AG04450 (cell line): Measurements from ENCODE around the gene GMCL1. TPM values are rescaled to one million over a fixed set of nuclear protein-coding genes. Genes with fewer than 3 reads are reported as not detected.
A peak's percentile ranks its signal among the peaks of the same experiment; 100 is the strongest.

Experiments used
- CTCF ChIA-PET: fragments of 300-600, 350-600 bp; formaldehyde crosslinking; extraction: SDS; loops from one replicate; lab custom pipeline; 2022; ENCODE audit warnings: antibody characterized with exemption, inconsistent platforms; lab: Charles Lee
- POLR2A ChIA-PET: fragments of 350-600 bp; formaldehyde crosslinking; extraction: SDS; loops from one replicate; lab custom pipeline; 2021; ENCODE audit warnings: antibody characterized with exemption, inconsistent platforms; lab: Yijun Ruan, JAX
- DNase-seq: peaks from one replicate; pipeline ENCODE4 v3.0.0-alpha.2; 2011; ENCODE audit warnings: low read depth, low spot score
- H3K27ac ChIP-seq: one replicate; pipeline ENCODE4 v1.5.1; 2012; ENCODE audit warnings: low read depth, low read length, control low read depth
- H3K27me3 ChIP-seq: one replicate; pipeline ENCODE4 v1.6.0; 2012; ENCODE audit warnings: low read length; ENCODE audit not compliant: control insufficient read depth, insufficient read depth
- H3K4me3 ChIP-seq: 2 replicates; pipeline ENCODE4 v1.5.1; 2011; ENCODE audit warnings: mild to moderate bottlenecking, low read depth, low read length, control low read depth
- H3K9me3 ChIP-seq: 2 replicates; pipeline ENCODE4 v1.5.1; 2012; ENCODE audit warnings: low read length; ENCODE audit not compliant: control insufficient read depth, insufficient read depth
- polyA plus RNA-seq: library from polyadenylated mRNA; depleted of rRNA; stranded (reverse); fragments of >200 nt; gene quantifications from 2 replicates; pipeline ENCODE4 v1.2.3, GENCODE V29; 2011
- TF ChIP-seq, protein P1 (sequence below): IDR thresholded peaks from 2 replicates; pipeline ENCODE4 v1.5.1; 2011; ENCODE audit warnings: low read depth, low read length, control low read depth, inconsistent platforms

GMCL1 gene
- polyA plus RNA-seq, 1 experiment: 7.2 TPM

DNA sequence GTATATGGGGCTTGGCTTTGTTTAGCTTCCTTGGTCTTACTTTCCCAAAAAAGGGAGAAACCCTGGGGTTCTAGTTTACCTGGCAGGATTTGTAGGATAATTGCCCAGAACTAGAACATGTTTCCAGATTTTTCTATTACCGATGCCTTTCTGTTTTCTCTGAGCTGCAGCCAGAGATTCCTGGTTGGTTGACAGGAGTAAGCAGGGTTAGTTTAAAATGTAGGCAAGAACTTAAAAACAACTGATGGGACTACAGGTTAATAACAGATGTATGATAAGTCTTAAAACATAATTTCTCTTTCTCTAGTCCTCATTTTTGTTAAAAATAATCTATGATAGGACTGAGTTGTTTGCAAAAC lies 38.9 kb upstream of the GMCL1 start:
- CTCF ChIA-PET: interaction anchor here (1.1 to 3.8 kb wide), 3 partner anchors 26 to 66 kb away, joined by 3 to 28 read pairs (median 13); no protein-coding TSS in a partner anchor
- POLR2A ChIA-PET: interaction anchor here (2.2 kb wide), 1 partner anchor 23 kb away, joined by 12 read pairs; no protein-coding TSS in a partner anchor

DNA sequence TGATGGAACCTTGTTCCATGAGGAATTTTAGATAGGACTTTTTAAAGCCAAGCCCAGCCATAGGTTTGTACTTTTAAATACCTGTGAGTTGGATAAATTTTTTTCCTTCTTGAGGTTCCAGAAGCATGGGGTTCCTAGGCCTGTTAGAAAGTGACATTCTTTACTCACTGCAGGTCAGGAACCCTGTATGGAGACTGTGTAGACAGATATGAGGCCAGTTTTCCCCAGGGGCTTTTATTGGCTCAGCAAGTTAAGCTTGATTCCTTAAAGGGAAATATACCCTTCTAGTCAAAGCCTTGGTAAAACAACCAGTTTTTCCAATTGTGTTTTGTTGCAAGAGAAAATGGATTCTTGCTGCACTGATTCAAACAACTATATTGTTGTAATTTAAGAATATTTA lies 38.4 kb upstream of the GMCL1 start:
- DNase-seq: no peak
- no peak overlapping the region for H3K4me3 ChIP-seq
- POLR2A ChIA-PET: interaction anchor here (2.2 kb wide), 1 partner anchor 24 kb away, joined by 12 read pairs; no protein-coding TSS in a partner anchor
- H3K27me3 ChIP-seq: no peaks in the 10 kb centered on the region
- no peak overlapping the region for H3K27ac ChIP-seq
- TF ChIP-seq, protein P1, sequence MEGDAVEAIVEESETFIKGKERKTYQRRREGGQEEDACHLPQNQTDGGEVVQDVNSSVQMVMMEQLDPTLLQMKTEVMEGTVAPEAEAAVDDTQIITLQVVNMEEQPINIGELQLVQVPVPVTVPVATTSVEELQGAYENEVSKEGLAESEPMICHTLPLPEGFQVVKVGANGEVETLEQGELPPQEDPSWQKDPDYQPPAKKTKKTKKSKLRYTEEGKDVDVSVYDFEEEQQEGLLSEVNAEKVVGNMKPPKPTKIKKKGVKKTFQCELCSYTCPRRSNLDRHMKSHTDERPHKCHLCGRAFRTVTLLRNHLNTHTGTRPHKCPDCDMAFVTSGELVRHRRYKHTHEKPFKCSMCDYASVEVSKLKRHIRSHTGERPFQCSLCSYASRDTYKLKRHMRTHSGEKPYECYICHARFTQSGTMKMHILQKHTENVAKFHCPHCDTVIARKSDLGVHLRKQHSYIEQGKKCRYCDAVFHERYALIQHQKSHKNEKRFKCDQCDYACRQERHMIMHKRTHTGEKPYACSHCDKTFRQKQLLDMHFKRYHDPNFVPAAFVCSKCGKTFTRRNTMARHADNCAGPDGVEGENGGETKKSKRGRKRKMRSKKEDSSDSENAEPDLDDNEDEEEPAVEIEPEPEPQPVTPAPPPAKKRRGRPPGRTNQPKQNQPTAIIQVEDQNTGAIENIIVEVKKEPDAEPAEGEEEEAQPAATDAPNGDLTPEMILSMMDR: no peak
- no peaks in the 10 kb centered on the region for H3K9me3 ChIP-seq
- CTCF ChIA-PET: interaction anchor here (2.9 to 3.8 kb wide), 2 partner anchors 26 to 67 kb away, joined by 13 to 28 read pairs; no protein-coding TSS in a partner anchor

More for the DNA sequence above, 38.9 kb upstream of the GMCL1 start:
- DNase-seq: no peak
- no peaks in the 10 kb centered on the region for H3K9me3 ChIP-seq
- H3K27ac ChIP-seq: peak overlapping the region; percentile 61
- H3K27me3 ChIP-seq: no peaks in the 10 kb centered on the region
- no peak overlapping the region for H3K4me3 ChIP-seq
- TF ChIP-seq, protein P1: no peak

DNA sequence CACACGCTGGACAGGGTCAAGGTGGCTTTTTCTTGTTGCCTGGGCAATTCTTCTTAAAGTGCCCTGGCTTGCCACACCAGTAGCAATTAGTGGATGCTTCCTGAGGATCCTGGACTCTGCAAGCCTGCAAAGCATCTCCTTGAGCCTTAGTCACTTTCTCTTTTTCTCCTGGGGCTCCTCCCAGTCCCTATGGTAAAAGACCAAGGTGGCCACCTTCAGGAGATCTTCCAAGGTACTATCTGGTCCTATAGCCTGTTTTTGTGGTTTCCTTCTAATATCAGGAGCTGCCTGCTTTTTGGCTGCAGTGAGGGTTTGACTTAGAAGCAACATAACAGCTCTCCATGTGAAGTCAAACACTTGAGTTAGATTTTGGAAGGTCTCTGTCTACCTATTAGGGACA lies 33.3 kb upstream of the GMCL1 start:
- POLR2A ChIA-PET: no interaction called here

DNA sequence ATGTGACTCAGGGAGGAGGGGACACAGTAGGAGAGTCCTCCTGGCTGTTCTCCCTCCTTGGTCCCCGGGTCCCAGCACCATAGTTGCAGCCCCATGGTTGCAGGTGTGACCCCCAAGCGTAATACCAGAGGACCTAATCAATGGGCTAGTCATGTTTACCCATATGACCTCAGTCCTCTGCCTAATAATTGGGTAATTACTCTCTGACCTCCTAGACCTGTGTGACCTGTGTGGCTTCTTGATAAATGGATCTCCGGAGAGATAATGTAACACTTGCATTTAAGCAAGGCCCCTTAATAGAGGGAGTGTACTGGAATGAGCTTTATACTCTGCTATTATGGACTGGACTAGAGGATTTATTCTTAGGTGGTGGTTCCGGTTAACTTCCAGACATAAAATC lies 32.2 kb upstream of the GMCL1 start:
- CTCF ChIA-PET: interaction anchor here (0.6 to 2.0 kb wide), 4 partner anchors 16 to 35 kb away, joined by 3 to 5 read pairs (median 3); no protein-coding TSS in a partner anchor

More for the DNA sequence above, 33.3 kb upstream of the GMCL1 start:
- DNase-seq: no peak
- TF ChIP-seq, protein P1: no peak
- H3K9me3 ChIP-seq: no peaks in the 10 kb centered on the region
- H3K4me3 ChIP-seq: no peak overlapping the region
- no peaks in the 10 kb centered on the region for H3K27me3 ChIP-seq
- CTCF ChIA-PET: interaction anchor here (2.0 kb wide), 1 partner anchor 20 kb away, joined by 5 read pairs; no protein-coding TSS in a partner anchor
- H3K27ac ChIP-seq: no peak overlapping the region

DNA sequence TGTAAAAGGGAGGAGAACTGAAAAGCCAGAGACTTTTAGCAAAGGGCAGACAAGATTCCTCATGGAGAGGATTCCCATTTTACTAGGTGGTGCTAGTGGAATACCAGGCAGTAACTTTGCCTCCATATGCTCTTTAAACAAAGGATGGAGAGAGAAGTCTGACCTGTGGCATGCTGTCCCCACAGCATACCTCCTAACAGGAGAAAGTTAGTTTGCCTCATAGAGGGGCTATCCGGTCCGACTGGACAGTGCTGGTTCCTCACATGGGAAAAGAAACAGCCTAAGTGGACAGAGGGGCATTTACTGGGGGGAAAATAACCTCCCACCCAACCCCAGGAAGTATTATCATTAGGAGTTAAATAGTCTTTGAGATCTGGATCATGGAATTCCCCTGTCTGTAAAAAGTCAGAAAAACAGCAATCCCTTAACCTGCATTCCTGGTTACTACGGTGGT lies 31.6 kb upstream of the GMCL1 start:
- Histone ChIP-seq H3K4me3 (no peak overlapping the region), H3K27ac (no peak overlapping the region), H3K27me3 (no peaks in the 10 kb centered on the region), H3K9me3 (no peaks in the 10 kb centered on the region)
- ChIA-PET CTCF (interaction anchor here (2.0 kb wide), 1 partner anchor 19 kb away, joined by 5 read pairs; no protein-coding TSS in a partner anchor), POLR2A (no interaction called here)
- TF ChIP-seq, protein P1: no peak
- DNase-seq: no peak

More for the DNA sequence above, 32.2 kb upstream of the GMCL1 start:
- Histone ChIP-seq H3K27ac (no peak overlapping the region), H3K27me3 (no peaks in the 10 kb centered on the region), H3K9me3 (no peaks in the 10 kb centered on the region), H3K4me3 (no peak overlapping the region)
- TF ChIP-seq, protein P1: no peak
- POLR2A ChIA-PET: no interaction called here
- DNase-seq: no peak
